DOHH2 (cell line): ENCODE results near the gene WWOX.

Experiments used
- CTCF ChIP-seq: fragments of 200-600 bp; sonication (generic); IDR thresholded peaks from one replicate; pipeline ENCODE4 v1.5.1; 2014; ENCODE audit warnings: antibody characterized with exemption, mild to moderate bottlenecking, low read depth, low read length; ENCODE audit not compliant: poor library complexity, severe bottlenecking
- EZH2phosphoT487 ChIP-seq: fragments of 200-600 bp; sonication (generic); IDR thresholded peaks from 2 replicates; pipeline ENCODE4 v1.6.1; 2017; ENCODE audit warnings: borderline replicate concordance, mild to moderate bottlenecking, antibody characterized with exemption, low read length, moderate library complexity, mixed read lengths

DNA sequence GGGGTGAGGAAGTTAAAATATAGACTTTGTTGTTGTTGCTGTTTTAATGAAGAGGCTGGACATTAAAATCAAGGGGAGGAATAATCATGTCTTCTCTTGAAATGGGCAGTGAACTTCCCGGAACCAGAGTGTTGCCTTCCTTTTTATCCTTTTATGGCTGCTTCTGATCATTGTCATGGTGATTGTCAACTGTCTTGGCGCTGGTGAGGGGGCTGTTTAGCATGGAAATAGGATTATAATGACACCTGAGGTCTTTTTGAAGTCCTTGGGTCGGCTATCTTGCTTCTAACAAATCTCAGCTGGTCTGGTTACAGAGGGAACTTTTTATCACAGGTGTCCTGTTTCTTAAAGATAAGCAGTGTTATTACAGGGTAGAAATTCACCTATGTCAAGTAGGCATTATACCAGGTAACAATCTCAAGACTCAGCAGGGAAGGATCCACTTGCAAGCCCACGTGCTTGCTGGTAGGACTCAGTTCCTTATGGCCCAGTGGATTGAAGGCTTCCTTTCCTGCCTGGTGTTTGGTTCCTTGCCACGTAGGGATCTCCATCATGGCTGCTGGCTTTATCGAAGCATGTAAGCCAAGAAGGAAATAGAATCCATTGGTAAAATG is 349.3 kb downstream of the WWOX start:
- TF ChIP-seq CTCF (no peak), EZH2phosphoT487 (no peak)
